Activated T-cell treated with anti-CD3 and anti-CD28 coated beads, Interleukin-2, amount 50 U/mL, for 72 hours (primary cell): ENCODE measurements around the gene CDK18. TPM values are rescaled to one million over a fixed set of nuclear protein-coding genes. Genes with fewer than 3 reads are reported as not detected.

Experiments
- ATAC-seq, 2 donors: fragments of 150-1000 bp; cut with Tn5 transposase; replicated peaks in 1 of 2; 2 replicates each; pipeline ENCODE4 v1.10.0; 2021; ENCODE audit warnings: moderate library complexity in 2 of 2, mild to moderate bottlenecking in 1 of 2
- DNase-seq, 2 donors: peaks; one replicate each; pipeline ENCODE4 v3.0.0; 2021 to 2022; ENCODE audit warnings: mixed read lengths in 1 of 2
- H3K27ac Mint-ChIP-seq: one replicate; pipeline ENCODE4 v1.8.0; 2022; ENCODE audit warnings: mild to moderate bottlenecking, moderate library complexity, mixed read lengths
- H3K27me3 Mint-ChIP-seq: one replicate; pipeline ENCODE4 v1.8.0; 2022; ENCODE audit warnings: low read depth, mixed read lengths
- H3K36me3 Mint-ChIP-seq, 2 donors: one replicate each; pipeline ENCODE4 v1.8.0; 2022; ENCODE audit warnings: mixed read lengths in 2 of 2, mild to moderate bottlenecking in 1 of 2; ENCODE audit not compliant: insufficient read depth in 2 of 2
- H3K4me1 Mint-ChIP-seq: one replicate; pipeline ENCODE4 v1.8.0; 2022; ENCODE audit warnings: low read depth, mixed read lengths
- H3K4me3 Mint-ChIP-seq, 2 donors: one replicate each; pipeline ENCODE4 v1.8.0; 2022; ENCODE audit warnings: mild to moderate bottlenecking in 2 of 2, mixed read lengths in 2 of 2, moderate library complexity in 2 of 2
- H3K9me3 Mint-ChIP-seq, 2 donors: one replicate each; pipeline ENCODE4 v1.8.0; 2022; ENCODE audit warnings: mixed read lengths in 2 of 2
- total RNA-seq, 2 donors: library from RNA; stranded (reverse); gene quantifications; one replicate each; pipeline ENCODE4 v1.2.3, GENCODE V29; 2022

Gene CDK18
- total RNA-seq, 2 donors from 2014 or later = 2.3 to 3.3 TPM

GRCh38 chr1:205524794-205525101, 20.3 kb downstream of the CDK18 start:
- Mint-ChIP-seq H3K4me1 (peaks cover 5% of the 10 kb centered on the region), H3K27ac (no peak overlapping the region), H3K36me3 (no peaks in the 10 kb centered on the region), H3K27me3 (no peaks in the 10 kb centered on the region), H3K9me3 (no peaks in the 10 kb centered on the region), H3K4me3 (no peak overlapping the region)
- ATAC-seq (no peak), DNase-seq (no peak)

- Mint-ChIP-seq H3K4me1 (peaks cover 5% of the 10 kb centered on the region), H3K4me3 (no peak overlapping the region), H3K9me3 (no peaks in the 10 kb centered on the region), H3K36me3 (no peaks in the 10 kb centered on the region), H3K27ac (no peak overlapping the region), H3K27me3 (no peaks in the 10 kb centered on the region)
- DNase-seq = no peak
- ATAC-seq = no peak
Measured at GRCh38 chr1:205525495-205526285, 21.2 kb downstream of the CDK18 start.

DNA sequence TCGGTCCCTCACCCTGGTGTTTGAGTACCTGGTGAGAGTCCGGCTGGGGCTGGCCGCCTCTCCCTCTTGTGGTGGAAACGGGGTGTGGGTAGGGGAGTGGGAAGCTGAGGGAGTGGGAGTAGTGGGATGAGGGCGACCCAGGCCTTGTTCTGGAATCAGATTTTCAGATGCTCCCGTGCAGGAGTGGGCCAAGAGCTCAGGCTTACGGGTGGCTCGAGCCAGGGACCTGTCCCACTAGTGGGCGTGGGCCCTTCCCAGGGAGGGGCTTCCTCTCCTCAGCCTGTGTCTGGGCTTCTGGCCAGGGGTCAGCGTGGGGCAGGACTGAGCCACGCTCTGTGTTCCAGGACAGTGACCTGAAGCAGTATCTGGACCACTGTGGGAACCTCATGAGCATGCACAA, 22.0 kb downstream of the CDK18 start:
- Mint-ChIP-seq H3K4me1 (peaks cover 5% of the 10 kb centered on the region), H3K9me3 (no peaks in the 10 kb centered on the region), H3K27me3 (no peaks in the 10 kb centered on the region), H3K27ac (no peak overlapping the region), H3K36me3 (no peaks in the 10 kb centered on the region), H3K4me3 (no peak overlapping the region)
- DNase-seq (no peak), ATAC-seq (no peak)

GRCh38 chr1:205527931-205528330, 23.5 kb downstream of the CDK18 start:
- Mint-ChIP-seq H3K4me1 (peaks cover 5% of the 10 kb centered on the region), H3K27me3 (no peaks in the 10 kb centered on the region), H3K9me3 (no peaks in the 10 kb centered on the region), H3K4me3 (no peak overlapping the region), H3K36me3 (no peaks in the 10 kb centered on the region), H3K27ac (no peak overlapping the region)
- DNase-seq (no peak), ATAC-seq (no peak)

- ATAC-seq (no peak), DNase-seq (no peak)
- Mint-ChIP-seq H3K36me3 (no peaks in the 10 kb centered on the region), H3K9me3 (no peaks in the 10 kb centered on the region), H3K27ac (no peak overlapping the region), H3K27me3 (no peaks in the 10 kb centered on the region), H3K4me1 (peaks cover 5% of the 10 kb centered on the region), H3K4me3 (no peak overlapping the region)
Measured at GRCh38 chr1:205528446-205528886, 24.0 kb downstream of the CDK18 start.

DNA sequence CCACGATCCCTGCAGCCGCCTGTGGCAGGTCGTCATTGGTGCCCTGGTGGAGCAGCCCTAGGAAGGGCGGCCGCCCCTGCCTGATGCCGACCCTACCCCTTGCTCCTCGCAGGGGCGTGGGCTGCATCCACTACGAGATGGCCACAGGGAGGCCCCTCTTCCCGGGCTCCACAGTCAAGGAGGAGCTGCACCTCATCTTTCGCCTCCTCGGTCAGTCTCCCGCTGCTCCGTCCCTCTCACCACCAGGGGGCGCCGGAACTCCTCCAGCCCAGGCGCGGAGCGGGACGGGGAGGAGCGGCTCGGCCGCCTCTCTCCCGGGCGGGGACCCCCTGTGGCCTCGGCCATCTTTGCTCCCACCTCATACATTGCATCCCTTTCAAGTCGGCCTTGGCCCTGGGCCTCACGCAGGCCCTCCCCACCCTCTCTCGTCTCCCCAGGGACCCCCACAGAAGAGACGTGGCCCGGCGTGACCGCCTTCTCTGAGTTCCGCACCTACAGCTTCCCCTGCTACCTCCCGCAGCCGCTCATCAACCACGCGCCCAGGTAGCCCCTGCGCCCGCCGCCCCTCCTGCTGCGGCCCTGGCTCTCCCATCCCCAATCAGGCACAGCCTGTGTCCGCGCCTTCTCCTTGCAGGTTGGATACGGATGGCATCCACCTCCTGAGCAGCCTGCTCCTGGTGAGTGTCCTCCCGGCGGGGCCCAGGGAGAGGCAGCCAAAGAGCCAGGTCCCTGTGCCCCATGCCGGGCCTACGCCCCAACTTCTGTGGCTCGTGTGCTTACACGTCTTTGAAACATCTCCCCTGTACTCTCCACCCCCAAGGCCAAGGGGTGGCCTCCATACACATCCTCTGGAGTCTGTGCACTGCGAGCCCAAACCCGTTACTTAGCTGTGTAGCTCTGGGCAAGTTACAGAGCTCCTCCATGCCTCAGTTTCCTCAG, 24.7 kb downstream of the CDK18 start:
- Mint-ChIP-seq H3K27ac (no peak overlapping the region), H3K9me3 (no peaks in the 10 kb centered on the region), H3K4me3 (peak overlapping the region; percentile 50 to 77), H3K27me3 (no peaks in the 10 kb centered on the region), H3K4me1 (peaks cover 5% of the 10 kb centered on the region), H3K36me3 (no peaks in the 10 kb centered on the region)
- ATAC-seq (peak; percentile 88 to 91), DNase-seq (peak; percentile 85 to 92)

- no peak overlapping the region for H3K4me3 Mint-ChIP-seq
- no peaks in the 10 kb centered on the region for H3K27me3 Mint-ChIP-seq
- H3K36me3 Mint-ChIP-seq = no peaks in the 10 kb centered on the region
- peaks cover 5% of the 10 kb centered on the region for H3K4me1 Mint-ChIP-seq
- H3K27ac Mint-ChIP-seq = no peak overlapping the region
- ATAC-seq = no peak
- H3K9me3 Mint-ChIP-seq = no peaks in the 10 kb centered on the region
- no peak for DNase-seq
Measured at GRCh38 chr1:205530116-205530515, 25.6 kb downstream of the CDK18 start.

DNA sequence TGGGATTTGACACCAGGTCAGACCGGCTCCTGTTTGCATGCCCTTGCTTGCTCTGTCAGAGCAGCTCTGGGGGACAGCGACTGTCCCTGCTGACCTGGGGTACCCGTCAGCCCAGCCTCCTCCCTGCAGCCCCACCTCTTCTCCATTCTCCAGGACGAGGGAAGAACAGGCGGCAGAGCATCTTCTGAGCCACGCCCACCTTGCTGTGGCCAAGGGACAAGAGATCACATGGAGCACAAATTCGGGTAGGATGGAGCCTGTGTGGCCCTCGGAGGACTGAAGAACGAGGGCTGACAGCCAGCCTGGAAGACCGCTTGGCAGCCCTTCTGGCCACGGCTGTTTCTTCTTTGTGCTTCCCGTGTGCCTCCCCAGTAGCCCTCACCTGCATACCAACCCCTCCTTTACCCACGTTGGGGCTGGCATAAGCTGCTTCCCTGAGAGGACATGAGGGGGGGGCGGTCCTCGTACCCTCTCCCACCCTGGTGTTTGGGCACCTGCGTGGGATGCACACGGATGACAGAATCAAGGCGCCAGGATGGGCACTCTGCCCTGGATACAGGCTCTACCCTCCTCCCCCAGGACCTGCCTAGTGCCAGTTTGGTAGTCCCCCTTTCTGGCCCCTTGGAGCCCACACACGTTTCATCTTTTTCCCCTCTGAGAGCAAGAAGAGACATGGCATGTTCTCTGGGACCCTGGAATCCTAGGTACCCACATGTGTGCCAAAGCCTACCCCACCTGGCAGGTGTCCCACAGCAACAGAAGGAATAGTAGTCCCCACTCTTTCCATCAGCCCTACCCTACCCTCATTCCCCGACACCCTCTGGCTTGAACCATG, 26.9 kb downstream of the CDK18 start:
- Mint-ChIP-seq H3K4me3 (no peak overlapping the region), H3K36me3 (no peaks in the 10 kb centered on the region), H3K27ac (no peak overlapping the region), H3K27me3 (no peaks in the 10 kb centered on the region), H3K4me1 (peaks cover 5% of the 10 kb centered on the region), H3K9me3 (no peaks in the 10 kb centered on the region)
- no peak for DNase-seq
- no peak for ATAC-seq

DNA sequence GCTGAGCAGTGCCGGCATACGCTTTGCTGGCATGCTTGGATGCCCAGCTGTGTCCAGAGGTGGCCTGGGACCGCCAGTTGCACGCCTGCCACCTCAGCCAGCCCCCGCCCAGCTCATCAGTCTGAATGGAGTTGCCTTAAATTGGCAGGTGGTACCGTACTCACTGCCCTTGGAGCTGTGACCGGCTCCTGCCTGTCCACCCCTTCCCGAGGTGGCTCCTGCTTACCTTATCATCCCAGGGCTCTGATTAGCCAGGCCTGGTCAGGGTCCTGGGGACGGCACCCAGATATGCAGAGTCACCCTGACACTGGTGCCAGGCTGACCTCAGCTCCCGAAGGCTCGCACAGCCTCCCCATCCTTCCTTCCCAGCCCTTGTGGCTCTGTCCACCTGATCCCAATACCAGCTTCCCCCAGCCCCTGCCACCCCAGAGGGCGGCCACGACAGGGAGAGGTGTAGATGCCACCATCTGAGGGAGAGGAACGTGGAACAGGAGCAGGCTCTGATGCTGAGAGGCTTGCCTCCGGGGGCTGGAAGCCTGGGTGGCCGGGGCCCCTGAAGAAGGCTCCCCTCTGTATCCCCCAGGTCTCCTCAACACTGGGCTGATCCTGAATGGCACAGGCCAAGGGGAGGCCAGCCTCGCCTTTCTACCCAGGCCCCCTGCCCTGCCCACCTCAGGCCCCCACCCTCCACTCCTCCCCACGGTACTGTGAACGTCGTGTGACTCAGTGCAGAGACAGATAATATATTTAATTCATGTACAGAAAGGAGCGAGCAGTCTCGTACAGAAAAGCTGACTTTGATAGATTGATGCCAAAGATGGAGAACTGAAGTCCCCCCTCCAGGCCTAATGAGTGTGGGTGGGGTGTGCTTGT, 27.8 kb downstream of the CDK18 start:
- DNase-seq (no peak), ATAC-seq (no peak)
- Mint-ChIP-seq H3K27ac (no peak overlapping the region), H3K9me3 (no peaks in the 10 kb centered on the region), H3K4me3 (no peak overlapping the region), H3K36me3 (no peaks in the 10 kb centered on the region), H3K27me3 (peaks cover 4% of the 10 kb centered on the region), H3K4me1 (peaks cover 12% of the 10 kb centered on the region)

GRCh38 chr1:205532996-205533735, 28.7 kb downstream of the CDK18 start:
- ATAC-seq = no peak
- H3K9me3 Mint-ChIP-seq = no peaks in the 10 kb centered on the region
- H3K4me1 Mint-ChIP-seq = peaks cover 14% of the 10 kb centered on the region
- no peak overlapping the region for H3K4me3 Mint-ChIP-seq
- DNase-seq = no peak
- H3K36me3 Mint-ChIP-seq = no peaks in the 10 kb centered on the region
- H3K27ac Mint-ChIP-seq = no peak overlapping the region
- peaks cover 7% of the 10 kb centered on the region for H3K27me3 Mint-ChIP-seq

GRCh38 chr1:205533748-205534443, 29.4 kb downstream of the CDK18 start:
- Mint-ChIP-seq H3K27me3 (peaks cover 7% of the 10 kb centered on the region), H3K4me3 (no peak overlapping the region), H3K36me3 (no peaks in the 10 kb centered on the region), H3K4me1 (peaks cover 14% of the 10 kb centered on the region), H3K9me3 (no peaks in the 10 kb centered on the region), H3K27ac (no peak overlapping the region)
- no peak for DNase-seq
- no peak for ATAC-seq
